SK-N-SH (cell line): ENCODE data around the gene ZNF208. TPM values are rescaled to one million over a fixed set of nuclear protein-coding genes. Genes with fewer than 3 reads are reported as not detected.
"Not testable (repeated sequence)": the region's sequence is repeated elsewhere in the genome, so short reads cannot be mapped to it uniquely, and the experiment has no call there.

Experiments
- CTCF ChIA-PET: fragments of 300-600, 350-600 bp; formaldehyde crosslinking; extraction: SDS; loops from one replicate; lab custom pipeline; 2021; lab: Yijun Ruan, JAX
- POLR2A ChIA-PET: fragments of 350-600 bp; sonication (Branson Sonifier 250); formaldehyde crosslinking; extraction: SDS; loops from one replicate; lab custom pipeline; 2020; ENCODE audit warnings: antibody characterized with exemption, inconsistent platforms; lab: Yijun Ruan, JAX
- DNase-seq: peaks from one replicate; pipeline ENCODE4 v3.0.0; 2012
- H2AFZ ChIP-seq: fragments of 200-600 bp; sonication (generic); 2 replicates; pipeline ENCODE4 v1.8.1; 2016; ENCODE audit warnings: antibody characterized with exemption, mild to moderate bottlenecking, low read depth
- H3F3A ChIP-seq: fragments of 200-600 bp; sonication (generic); replicated peaks from 2 replicates; pipeline ENCODE3; 2016; ENCODE audit warnings: antibody characterized with exemption, mild to moderate bottlenecking; ENCODE audit not compliant: insufficient read depth
- H3K27ac ChIP-seq, 2 experiments: fragments of 200-500 bp in 1 of 2; fragments of 200-600 bp in 1 of 2; sonication (Bioruptor generic) in 1 of 2; sonication (generic), shearing (Covaris generic) in 1 of 2; 2 replicates each; pipeline versions ENCODE4 v1.5.1 to v1.6.1; 2014 to 2016; ENCODE audit warnings: low read depth in 2 of 2, inconsistent platforms in 1 of 2, low read length in 1 of 2, mild to moderate bottlenecking in 1 of 2, mixed read lengths in 1 of 2
- H3K27me3 ChIP-seq: fragments of 200-600 bp; sonication (generic), shearing (Covaris generic); 2 replicates; pipeline ENCODE4 v1.6.1; 2016; ENCODE audit warnings: mixed run types; ENCODE audit not compliant: insufficient read depth
- H3K36me3 ChIP-seq, 2 experiments: fragments of 200-500 bp in 1 of 2; fragments of 200-600 bp in 1 of 2; sonication (Bioruptor generic) in 1 of 2; sonication (generic) in 1 of 2; replicated peaks in 1 of 2; 2 replicates each; pipeline versions ENCODE3 to v1.5.1; 2014 to 2016; ENCODE audit warnings: low read length in 1 of 2, mild to moderate bottlenecking in 1 of 2; ENCODE audit not compliant: insufficient read depth in 2 of 2, control insufficient read depth in 1 of 2
- H3K4me1 ChIP-seq, 2 experiments: fragments of 200-500 bp in 1 of 2; fragments of 200-600 bp in 1 of 2; sonication (Bioruptor generic) in 1 of 2; sonication (generic), shearing (Covaris generic) in 1 of 2; 2 replicates each; pipeline versions ENCODE4 v1.5.1 to v1.6.1; 2014 to 2016; ENCODE audit warnings: low read depth in 1 of 2, low read length in 1 of 2, mixed run types in 1 of 2; ENCODE audit not compliant: insufficient read depth in 2 of 2, control insufficient read depth in 1 of 2
- H3K4me2 ChIP-seq: fragments of 200-600 bp; sonication (generic), shearing (Covaris generic); 2 replicates; pipeline ENCODE4 v1.6.1; 2017; ENCODE audit warnings: mixed run types
- H3K4me3 ChIP-seq, 2 experiments: fragments of 200-500 bp in 1 of 2; fragments of 200-600 bp in 1 of 2; sonication (Bioruptor generic) in 1 of 2; sonication (generic), shearing (Covaris generic) in 1 of 2; 2 replicates each; pipeline versions ENCODE4 v1.5.1 to v1.8.1; 2014 to 2016; ENCODE audit warnings: low read depth in 2 of 2, inconsistent platforms in 1 of 2, low read length in 1 of 2, mild to moderate bottlenecking in 1 of 2, mixed read lengths in 1 of 2, moderate library complexity in 1 of 2
- H3K79me2 ChIP-seq: fragments of 200-600 bp; sonication (generic); 2 replicates; pipeline ENCODE4 v1.8.1; 2017; ENCODE audit warnings: mild to moderate bottlenecking; ENCODE audit not compliant: insufficient read depth
- H3K9ac ChIP-seq: fragments of 200-600 bp; sonication (generic); 2 replicates; pipeline ENCODE4 v1.6.1; 2017; ENCODE audit warnings: mixed run types
- H3K9me2 ChIP-seq: fragments of 200-600 bp; sonication (generic); 2 replicates; pipeline ENCODE4 v1.6.1; 2017; ENCODE audit warnings: mixed run types
- H3K9me3 ChIP-seq: fragments of 200-600 bp; sonication (generic); 2 replicates; pipeline ENCODE4 v1.6.1; 2017; ENCODE audit warnings: mixed run types, mild to moderate bottlenecking, moderate library complexity
- H4K20me1 ChIP-seq: fragments of 200-600 bp; sonication (generic); 2 replicates; pipeline ENCODE4 v1.6.1; 2017; ENCODE audit warnings: mild to moderate bottlenecking, mixed run types; ENCODE audit not compliant: insufficient read depth
- CHD2 ChIP-seq: fragments of 150-350 bp; IDR thresholded peaks from 2 replicates; pipeline ENCODE4 v1.6.1; 2018; ENCODE audit warnings: low read length; ENCODE audit not compliant: partially characterized antibody
- CTCF ChIP-seq: fragments of 200-600 bp; sonication (generic); IDR thresholded peaks from 2 replicates; pipeline ENCODE4 v1.6.1; 2017; ENCODE audit warnings: antibody characterized with exemption, mild to moderate bottlenecking, moderate library complexity
- EP300 ChIP-seq, 2 experiments: IDR thresholded peaks; 2 replicates each; pipeline versions ENCODE4 v1.4.0 to v1.6.1; 2012; ENCODE audit warnings: borderline replicate concordance in 1 of 2, low read depth in 1 of 2, low read length in 1 of 2
- FOSL2 ChIP-seq: IDR thresholded peaks from 2 replicates; pipeline ENCODE4 v1.4.0; 2012; ENCODE audit warnings: low read depth, mild to moderate bottlenecking, moderate library complexity, borderline replicate concordance
- GABPA ChIP-seq: IDR thresholded peaks from 2 replicates; pipeline ENCODE4 v1.4.0; 2012; ENCODE audit warnings: low read depth, mild to moderate bottlenecking
- GATA2 ChIP-seq: sonication (generic); formaldehyde crosslinking; IDR thresholded peaks from 2 replicates; pipeline ENCODE4 v1.5.0; 2020; ENCODE audit warnings: mild to moderate bottlenecking, missing genetic modification reagents
- MEF2A ChIP-seq: IDR thresholded peaks from 2 replicates; pipeline ENCODE4 v1.4.0; 2012; ENCODE audit warnings: low read depth, borderline replicate concordance
- NFIC ChIP-seq: IDR thresholded peaks from 2 replicates; pipeline ENCODE4 v1.4.0; 2012; ENCODE audit warnings: borderline replicate concordance
- REST ChIP-seq: IDR thresholded peaks from 2 replicates; pipeline ENCODE4 v1.6.1; 2012; ENCODE audit warnings: mild to moderate bottlenecking, low read depth, low read length, moderate library complexity
- RFX5 ChIP-seq: IDR thresholded peaks from 2 replicates; pipeline ENCODE4 v1.6.1; 2012; ENCODE audit warnings: mild to moderate bottlenecking, improper control_type of control experiment, low read length
- RXRA ChIP-seq: IDR thresholded peaks from 2 replicates; pipeline ENCODE4 v1.4.0; 2012; ENCODE audit warnings: low read depth, mild to moderate bottlenecking, borderline replicate concordance
- SIN3A ChIP-seq: IDR thresholded peaks from 2 replicates; pipeline ENCODE4 v1.6.1; 2012; ENCODE audit warnings: low read depth, mild to moderate bottlenecking, low read length, moderate library complexity, borderline replicate concordance
- SMC3 ChIP-seq: IDR thresholded peaks from 2 replicates; pipeline ENCODE4 v1.6.1; 2012; ENCODE audit warnings: low read depth, low read length, improper control_type of control experiment
- TAF1 ChIP-seq: IDR thresholded peaks from 2 replicates; pipeline ENCODE4 v1.6.1; 2012; ENCODE audit warnings: low read depth, mild to moderate bottlenecking, low read length, moderate library complexity, borderline replicate concordance
- TCF12 ChIP-seq: IDR thresholded peaks from 2 replicates; pipeline ENCODE4 v1.4.0; 2012
- TEAD4 ChIP-seq: IDR thresholded peaks from 2 replicates; pipeline ENCODE4 v1.4.0; 2012; ENCODE audit warnings: mild to moderate bottlenecking, borderline replicate concordance; ENCODE audit not compliant: insufficient read depth
- USF2 ChIP-seq: fragments of 150-350 bp; IDR thresholded peaks from 2 replicates; pipeline ENCODE4 v1.6.1; 2017; ENCODE audit warnings: antibody characterized with exemption, low read length, low read depth, borderline replicate concordance
- YY1 ChIP-seq: IDR thresholded peaks from 2 replicates; pipeline ENCODE4 v1.4.0; 2012; ENCODE audit warnings: low read depth, mild to moderate bottlenecking
- WGBS: methylation state at CpG from one replicate; pipeline ENCODE4 v1.1.6; 2017; ENCODE audit warnings: low lambda C conversion rate; 5-methylcytosine and 5-hydroxymethylcytosine counted together
- polyA plus RNA-seq, 3 experiments: library from polyadenylated mRNA; depleted of rRNA; stranded (reverse); fragments of >200 nt; gene quantifications; 2 replicates each; pipeline ENCODE4 v1.2.3, GENCODE V29; 2012
- TF ChIP-seq, protein P1 (sequence below): IDR thresholded peaks from 2 replicates; pipeline ENCODE4 v1.4.0; 2012; ENCODE audit warnings: low read depth, borderline replicate concordance
- TF ChIP-seq, protein P2 (sequence below): IDR thresholded peaks from 2 replicates; pipeline ENCODE4; 2012

The ZNF208 gene
- polyA plus RNA-seq, 1 of the 3 experiments (the other 2 are of a cell fraction): not detected

- H3F3A ChIP-seq, H2AFZ ChIP-seq, CTCF ChIA-PET, H4K20me1 ChIP-seq, H3K27ac ChIP-seq, POLR2A ChIA-PET, H3K9ac ChIP-seq, H3K79me2 ChIP-seq, DNase-seq, H3K4me1 ChIP-seq, H3K9me2 ChIP-seq, H3K4me2 ChIP-seq, H3K4me3 ChIP-seq, H3K36me3 ChIP-seq, H3K27me3 ChIP-seq, H3K9me3 ChIP-seq: not testable (repeated sequence)
- WGBS: 3% methylated on average over 3 of the region's 3 CpGs
These were observed 30.4 kb upstream of the ZNF208 start for GRCh38 chr19:22041151-22041550.

DNA sequence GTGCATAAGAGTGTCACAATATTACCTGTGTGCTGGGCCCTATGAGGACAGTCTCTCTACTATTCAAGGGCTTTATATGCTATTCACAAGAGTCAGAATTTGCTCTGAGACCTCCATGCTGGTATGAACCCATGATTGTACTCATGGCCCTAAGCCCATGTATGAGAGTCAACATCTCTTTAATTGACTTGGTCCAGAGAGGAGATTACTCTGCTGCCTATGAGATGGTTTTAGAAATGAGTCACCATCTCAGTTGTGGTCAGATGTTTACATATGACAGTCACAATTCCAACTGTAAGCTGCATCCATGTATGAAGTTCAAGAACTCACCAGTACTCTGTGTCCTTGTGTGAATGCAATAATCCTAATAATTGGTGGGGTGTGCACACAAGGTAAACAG, 19.9 kb upstream of the ZNF208 start:
- TF ChIP-seq FOSL2 (no peak), CHD2 (no peak), TCF12 (no peak), GATA2 (CRISPR knock-in tag) (no peak), MEF2A (no peak), SMC3 (no peak), RFX5 (no peak), NFIC (no peak), CTCF (no peak), RXRA (no peak), TAF1 (no peak), TEAD4 (no peak), EP300 (IDR thresholded peaks at IDR 0.05; ENCODE audit: borderline replicate concordance in 1 of 2, low read depth in 1 of 2, low read length in 1 of 2) (no peak), USF2 (no peak), REST (no peak), SIN3A (no peak), GABPA (no peak), YY1 (no peak)
- TF ChIP-seq, protein P1, sequence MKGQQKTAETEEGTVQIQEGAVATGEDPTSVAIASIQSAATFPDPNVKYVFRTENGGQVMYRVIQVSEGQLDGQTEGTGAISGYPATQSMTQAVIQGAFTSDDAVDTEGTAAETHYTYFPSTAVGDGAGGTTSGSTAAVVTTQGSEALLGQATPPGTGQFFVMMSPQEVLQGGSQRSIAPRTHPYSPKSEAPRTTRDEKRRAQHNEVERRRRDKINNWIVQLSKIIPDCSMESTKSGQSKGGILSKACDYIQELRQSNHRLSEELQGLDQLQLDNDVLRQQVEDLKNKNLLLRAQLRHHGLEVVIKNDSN: no peak
- TF ChIP-seq, protein P2, sequence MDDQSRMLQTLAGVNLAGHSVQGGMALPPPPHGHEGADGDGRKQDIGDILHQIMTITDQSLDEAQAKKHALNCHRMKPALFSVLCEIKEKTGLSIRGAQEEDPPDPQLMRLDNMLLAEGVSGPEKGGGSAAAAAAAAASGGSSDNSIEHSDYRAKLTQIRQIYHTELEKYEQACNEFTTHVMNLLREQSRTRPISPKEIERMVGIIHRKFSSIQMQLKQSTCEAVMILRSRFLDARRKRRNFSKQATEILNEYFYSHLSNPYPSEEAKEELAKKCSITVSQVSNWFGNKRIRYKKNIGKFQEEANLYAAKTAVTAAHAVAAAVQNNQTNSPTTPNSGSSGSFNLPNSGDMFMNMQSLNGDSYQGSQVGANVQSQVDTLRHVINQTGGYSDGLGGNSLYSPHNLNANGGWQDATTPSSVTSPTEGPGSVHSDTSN: no peak
- H3K27ac ChIP-seq: no peak overlapping the region
- H3K27me3 ChIP-seq: no peaks in the 10 kb centered on the region
- no peak overlapping the region for H3K9ac ChIP-seq
- no peaks in the 10 kb centered on the region for H3K9me3 ChIP-seq
- no peaks in the 10 kb centered on the region for H3K79me2 ChIP-seq
- H2AFZ ChIP-seq: no peak overlapping the region
- no peaks in the 10 kb centered on the region for H4K20me1 ChIP-seq
- no peaks in the 10 kb centered on the region for H3K9me2 ChIP-seq
- H3F3A ChIP-seq: no peaks in the 10 kb centered on the region
- DNase-seq: no peak
- H3K4me3 ChIP-seq: no peak overlapping the region
- no peaks in the 10 kb centered on the region for H3K4me1 ChIP-seq
- ChIA-PET POLR2A (no interaction called here), CTCF (no interaction called here)
- H3K36me3 ChIP-seq: no peaks in the 10 kb centered on the region
- H3K4me2 ChIP-seq: no peak overlapping the region
